HG02642 (cell line): ENCODE measurements around the gene HARBI1.

ENCODE experiments used
- ATAC-seq: cut with Tn5 transposase; IDR thresholded peaks from one replicate; pipeline ENCODE4 v1.9.1; 2021; ENCODE audit warnings: mild to moderate bottlenecking; ENCODE audit not compliant: unreplicated experiment, poor library complexity

HARBI1 gene

DNA sequence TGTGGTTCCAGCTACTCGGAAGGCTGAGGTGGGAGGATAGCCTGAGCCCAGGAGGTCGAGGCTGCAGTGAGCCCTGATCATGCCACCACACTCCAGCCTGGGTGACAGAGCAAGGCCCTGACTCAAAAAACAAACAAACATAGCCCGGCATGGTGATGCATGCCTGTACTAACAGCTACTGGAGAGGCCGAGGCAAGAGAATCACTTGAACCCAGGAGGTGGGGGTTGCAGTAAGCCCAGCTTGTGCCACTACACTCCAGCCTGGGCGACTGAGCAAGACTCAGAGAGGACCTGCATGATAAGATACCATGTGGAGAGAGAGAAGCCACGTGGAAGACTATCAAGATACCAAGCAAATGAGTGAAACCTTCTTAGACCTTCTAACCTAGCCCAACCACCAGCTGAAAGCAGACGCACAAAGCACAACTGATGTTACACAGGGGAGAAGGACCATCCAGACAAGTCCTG is 59.3 kb downstream of the HARBI1 start:
- no peak for ATAC-seq

GRCh38 chr11:46555267-46556054 is 61.6 kb downstream of the HARBI1 start:
- peak; percentile 52 for ATAC-seq

GRCh38 chr11:46554213-46555147 is 62.5 kb downstream of the HARBI1 start:
- no peak for ATAC-seq

- ATAC-seq, result no peak
These were observed 63.2 kb downstream of the HARBI1 start for GRCh38 chr11:46553814-46554212.
